AG08396 (cell line): ENCODE data around the gene PCP2.

Source experiments
- DNase-seq: peaks from one replicate; pipeline ENCODE4 v3.0.0; 2012; ENCODE audit warnings: low spot score, mixed read lengths

PCP2 gene

DNA sequence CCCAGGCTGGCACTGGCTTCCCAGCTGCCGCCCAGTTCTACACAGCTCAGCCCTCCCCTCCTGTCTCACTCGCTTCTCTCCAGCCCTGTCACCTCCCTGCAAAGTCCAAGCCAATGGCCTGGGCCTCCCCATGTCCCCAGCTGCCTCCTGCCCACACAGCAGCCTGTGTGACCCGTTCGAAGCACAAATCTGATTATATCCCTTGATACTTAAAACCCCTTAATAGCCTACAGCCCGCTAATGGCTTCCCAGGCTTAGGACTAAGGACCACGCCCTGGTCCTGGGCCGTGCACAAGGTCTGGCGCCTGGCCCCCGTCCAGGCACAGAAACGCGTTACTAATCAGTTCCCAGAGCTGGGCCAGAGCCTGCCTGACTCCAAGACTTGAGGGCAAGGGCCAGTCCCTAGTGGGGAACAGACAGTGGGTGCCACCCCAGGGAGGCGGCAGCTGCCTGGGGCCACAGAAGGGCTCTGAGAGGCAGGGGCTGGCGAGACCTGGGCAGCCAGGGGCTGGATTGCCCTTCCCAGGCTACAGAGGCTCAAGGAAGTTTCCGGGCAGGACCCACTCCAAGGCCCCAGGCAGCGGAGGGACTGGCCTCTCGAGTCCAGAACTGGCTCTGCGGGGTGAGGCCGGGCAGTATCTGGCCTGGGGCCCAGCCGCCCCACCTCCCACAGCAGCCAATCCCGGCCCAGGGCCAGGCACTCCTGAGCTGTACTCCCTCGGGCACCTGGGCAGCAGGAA, 14.6 kb downstream of the PCP2 start:
- DNase-seq, result no peak

DNA sequence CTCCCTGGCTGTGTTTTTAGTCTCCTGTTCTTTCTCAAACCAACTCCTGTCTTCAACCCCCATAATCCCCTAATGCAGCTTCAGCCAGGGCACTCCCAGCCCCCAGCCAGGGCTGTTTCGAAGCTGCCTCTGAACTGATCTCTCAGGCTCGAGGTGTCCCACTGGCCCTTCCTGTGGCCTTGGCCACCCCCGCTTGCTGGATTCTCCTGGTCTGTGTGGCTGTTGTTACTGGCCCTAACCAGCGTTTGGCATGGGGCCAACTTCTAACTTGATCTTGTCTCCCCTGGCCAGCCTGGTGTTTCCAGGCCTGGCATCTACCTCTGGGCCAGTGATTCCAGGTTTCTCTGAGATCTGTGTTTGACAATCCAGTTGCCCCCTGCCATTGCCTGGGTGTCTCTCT, 15.2 kb downstream of the PCP2 start:
- no peak for DNase-seq

DNA sequence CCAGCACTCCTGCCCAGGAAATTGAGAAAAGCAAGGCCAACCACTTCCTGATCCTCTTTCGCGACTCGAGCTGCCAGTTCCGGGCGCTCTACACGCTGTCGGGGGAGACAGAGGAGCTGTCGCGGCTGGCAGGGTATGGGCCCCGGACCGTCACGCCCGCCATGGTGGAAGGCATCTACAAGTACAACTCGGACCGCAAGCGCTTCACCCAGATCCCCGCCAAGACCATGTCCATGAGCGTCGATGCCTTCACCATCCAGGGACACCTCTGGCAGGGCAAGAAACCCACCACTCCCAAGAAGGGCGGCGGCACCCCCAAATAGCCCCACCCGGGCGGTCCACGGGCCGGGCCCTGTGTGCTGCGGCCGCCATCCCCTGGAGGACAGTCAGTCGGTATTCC, 15.8 kb downstream of the PCP2 start:
- no peak for DNase-seq

DNA sequence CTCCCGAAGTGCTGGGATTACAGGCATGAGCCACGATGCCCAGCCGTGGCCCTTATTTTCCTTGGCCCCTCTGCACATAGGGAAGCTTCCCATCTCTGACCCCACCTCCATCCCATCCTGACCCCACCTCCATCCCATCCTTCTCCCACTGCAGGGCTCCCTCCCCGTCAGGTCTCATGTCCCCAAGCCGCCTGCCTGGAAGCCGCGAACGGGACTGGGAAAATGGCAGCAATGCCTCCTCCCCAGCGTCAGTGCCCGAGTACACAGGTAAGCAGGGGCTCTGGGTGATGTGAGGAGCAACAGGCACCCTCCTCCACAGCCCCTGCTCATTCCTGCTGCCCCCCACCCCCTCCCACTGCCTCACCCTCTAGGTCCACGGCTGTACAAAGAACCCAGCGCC, 16.3 kb downstream of the PCP2 start:
- DNase-seq, result no peak

DNA sequence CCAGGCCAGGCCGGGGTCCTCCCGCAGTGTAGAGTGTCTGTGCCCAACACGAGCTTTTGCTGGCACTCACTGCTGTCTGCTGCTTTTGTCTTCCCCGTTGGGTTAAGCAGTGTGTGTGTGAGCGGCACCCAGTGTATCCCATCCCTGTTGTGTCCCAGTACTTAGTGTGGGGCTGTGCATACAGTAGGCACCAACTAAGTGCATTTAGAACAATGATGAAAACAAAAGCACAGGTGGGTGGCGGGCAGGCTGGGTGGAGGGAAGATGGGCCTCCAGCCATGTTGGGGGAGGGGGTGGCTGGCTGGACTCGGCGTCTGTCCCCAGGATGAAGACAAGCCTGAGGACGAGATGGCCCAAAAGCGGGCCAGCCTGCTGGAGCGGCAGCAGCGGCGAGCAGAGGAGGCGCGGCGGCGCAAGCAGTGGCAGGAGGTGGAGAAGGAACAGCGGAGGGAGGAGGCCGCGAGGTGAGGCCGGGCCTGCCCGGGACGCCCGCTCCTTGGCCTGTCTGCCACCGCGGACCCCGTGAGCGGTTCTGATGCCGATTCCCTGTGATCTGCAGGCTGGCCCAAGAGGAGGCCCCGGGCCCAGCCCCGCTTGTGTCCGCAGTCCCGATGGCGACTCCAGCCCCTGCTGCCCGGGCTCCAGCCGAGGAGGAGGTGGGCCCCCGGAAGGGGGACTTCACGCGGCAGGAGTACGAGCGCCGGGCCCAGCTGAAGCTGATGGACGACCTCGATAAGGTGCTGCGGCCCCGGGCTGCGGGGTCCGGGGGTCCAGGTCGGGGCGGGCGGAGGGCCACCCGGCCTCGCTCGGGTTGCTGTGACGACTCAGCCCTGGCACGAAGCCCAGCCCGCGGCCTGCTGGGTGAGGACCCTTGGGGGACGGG, 18.4 kb downstream of the PCP2 start:
- DNase-seq, result no peak

DNA sequence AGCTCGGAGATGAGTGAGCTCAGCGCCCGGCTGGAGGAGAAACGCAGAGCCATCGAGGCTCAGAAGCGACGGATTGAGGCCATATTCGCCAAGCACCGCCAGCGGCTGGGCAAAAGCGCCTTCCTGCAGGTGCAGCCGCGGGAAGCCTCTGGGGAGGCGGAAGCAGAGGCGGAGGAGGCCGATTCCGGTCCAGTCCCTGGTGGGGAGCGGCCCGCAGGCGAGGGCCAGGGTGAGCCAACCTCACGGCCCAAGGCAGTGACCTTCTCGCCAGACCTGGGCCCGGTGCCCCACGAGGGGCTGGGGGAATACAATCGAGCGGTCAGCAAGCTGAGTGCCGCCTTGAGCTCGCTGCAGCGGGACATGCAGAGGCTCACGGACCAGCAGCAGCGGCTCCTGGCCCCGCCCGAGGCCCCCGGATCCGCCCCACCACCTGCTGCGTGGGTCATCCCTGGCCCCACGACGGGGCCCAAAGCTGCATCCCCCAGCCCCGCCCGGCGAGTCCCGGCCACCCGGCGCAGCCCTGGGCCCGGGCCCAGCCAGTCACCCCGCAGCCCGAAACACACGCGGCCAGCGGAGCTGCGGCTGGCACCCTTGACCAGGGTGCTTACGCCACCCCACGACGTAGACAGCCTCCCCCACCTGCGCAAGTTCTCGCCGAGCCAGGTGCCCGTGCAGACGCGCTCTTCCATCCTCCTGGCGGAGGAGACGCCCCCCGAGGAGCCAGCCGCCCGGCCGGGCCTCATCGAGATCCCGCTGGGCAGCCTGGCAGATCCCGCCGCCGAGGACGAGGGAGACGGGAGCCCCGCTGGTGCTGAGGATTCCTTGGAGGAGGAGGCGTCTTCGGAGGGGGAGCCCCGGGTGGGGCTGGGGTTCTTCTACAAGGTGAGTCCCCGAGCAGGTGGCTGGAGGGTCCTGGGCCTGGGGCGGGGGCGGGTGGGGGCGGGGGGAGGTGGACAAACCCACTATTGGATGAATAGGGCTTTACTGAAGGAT, 20.9 kb downstream of the PCP2 start:
- DNase-seq, result no peak

DNA sequence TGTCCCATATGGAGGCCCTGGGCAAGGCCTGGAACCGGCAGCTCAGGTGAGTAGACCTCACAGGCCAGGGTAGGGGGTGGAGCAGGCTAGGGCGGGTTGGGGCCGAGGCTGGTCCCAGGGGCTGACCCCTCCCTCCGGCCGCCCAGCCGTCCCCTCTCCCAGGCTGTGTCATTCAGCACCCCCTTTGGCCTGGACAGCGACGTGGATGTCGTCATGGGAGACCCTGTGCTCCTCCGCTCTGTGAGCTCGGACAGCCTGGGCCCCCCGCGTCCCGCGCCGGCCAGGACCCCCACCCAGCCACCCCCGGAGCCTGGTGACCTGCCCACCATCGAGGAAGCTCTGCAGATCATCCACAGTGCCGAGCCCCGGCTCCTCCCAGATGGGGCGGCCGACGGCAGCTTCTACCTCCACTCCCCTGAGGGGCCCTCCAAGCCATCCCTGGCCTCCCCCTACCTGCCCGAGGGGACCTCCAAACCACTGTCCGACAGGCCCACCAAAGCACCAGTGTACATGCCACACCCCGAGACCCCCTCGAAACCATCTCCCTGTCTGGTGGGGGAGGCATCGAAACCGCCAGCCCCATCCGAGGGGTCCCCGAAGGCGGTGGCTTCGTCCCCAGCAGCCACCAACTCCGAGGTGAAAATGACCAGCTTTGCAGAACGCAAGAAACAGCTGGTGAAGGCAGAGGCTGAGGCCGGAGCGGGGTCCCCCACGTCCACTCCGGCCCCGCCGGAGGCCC, 21.8 kb downstream of the PCP2 start:
- DNase-seq, result no peak

DNA sequence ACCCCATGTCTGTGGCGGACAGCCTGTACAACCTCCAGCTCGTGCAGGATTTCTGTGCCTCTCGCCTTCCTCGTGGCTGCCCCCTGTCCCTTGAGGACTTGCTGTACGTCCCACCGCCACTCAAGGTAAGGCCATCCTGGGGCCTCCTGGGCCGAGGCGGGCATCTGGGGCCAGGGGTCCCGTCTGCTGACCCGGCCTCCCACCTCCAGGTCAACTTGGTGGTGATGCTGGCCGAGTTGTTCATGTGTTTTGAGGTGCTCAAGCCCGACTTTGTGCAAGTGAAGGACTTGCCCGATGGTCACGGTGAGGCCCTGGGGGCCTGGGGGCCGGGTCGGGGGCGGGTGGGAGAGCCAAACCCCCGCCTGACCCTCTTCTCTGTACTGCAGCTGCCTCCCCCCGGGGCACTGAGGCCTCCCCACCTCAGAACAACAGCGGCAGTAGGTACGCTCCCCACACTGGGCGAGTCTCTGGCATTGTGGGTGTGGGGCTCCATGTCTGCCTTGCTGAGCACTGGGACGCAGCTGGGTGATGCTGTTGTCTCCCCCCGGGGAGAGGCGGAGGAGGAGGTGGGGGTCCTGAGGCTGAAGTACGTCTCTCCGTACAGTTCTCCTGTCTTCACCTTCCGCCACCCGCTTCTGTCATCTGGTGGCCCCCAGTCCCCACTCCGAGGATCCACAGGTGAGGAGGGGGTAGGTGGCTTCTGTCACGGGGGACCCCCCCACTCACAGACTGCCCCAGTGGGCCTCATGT, 22.9 kb downstream of the PCP2 start:
- DNase-seq, result no peak

DNA sequence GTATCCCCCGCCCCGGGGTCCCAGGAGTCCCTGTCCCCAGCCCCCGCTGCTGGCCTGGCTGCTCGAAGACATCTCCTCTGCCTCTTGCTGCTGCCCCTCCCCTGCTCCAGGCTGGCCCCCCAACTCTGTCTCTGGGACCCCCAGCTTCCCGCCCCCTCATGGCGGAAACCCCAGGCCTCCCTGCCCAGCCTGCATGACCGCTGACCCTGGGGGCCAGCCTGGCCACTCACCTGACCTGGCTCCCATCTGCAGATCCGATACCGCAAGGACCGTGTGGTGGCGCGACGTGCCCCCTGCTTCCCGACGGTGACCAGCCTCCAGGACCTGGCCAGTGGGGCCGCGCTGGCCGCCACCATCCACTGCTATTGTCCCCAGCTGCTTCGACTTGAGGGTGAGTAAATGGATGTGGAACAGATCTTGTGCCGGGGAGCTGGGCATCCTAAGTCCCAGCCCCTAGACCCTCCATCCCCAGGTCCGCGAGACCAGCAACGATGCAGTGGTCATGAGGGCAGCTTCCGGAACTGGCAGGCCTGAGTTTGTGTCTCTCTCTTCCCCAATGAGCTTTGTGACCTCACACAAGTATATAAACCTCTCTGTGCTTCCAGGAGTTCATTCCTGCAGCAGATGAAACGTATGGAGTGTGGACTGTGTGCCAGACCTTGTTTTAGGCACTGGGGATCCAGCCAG, 25.5 kb downstream of the PCP2 start:
- no peak for DNase-seq

DNA sequence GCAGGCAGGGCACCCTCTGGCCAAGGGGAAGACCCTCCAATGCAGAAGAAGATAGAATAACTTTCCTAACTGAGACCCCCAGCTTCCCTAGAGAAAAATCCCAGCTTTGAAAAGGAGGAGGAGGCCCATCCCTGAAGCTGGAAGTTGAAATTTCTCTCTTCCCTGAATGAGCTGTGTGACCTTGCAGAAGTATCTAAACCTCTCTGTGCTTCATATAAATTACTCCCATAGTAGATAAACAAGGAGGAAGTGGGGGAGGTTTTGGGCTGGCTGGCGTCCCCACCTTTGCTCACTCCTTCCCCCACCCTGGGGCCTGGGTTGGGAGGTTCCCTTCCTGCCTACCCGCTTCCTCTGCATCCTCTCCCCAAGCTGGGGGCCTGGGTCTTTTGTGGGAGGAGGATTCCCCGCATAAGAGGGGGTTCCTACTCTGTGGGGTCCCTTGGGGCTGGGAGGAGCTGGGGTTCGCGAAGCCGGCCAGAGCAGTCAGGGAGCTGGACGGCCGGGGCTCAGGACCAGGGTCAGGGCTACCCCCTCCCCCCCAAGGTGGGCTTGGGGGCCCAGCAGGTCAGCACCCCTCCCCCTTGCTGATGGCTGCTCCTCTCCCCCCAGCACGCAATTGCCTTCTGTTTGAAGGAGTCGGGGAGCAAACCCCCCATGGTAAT, 26.2 kb downstream of the PCP2 start:
- DNase-seq, result no peak

DNA sequence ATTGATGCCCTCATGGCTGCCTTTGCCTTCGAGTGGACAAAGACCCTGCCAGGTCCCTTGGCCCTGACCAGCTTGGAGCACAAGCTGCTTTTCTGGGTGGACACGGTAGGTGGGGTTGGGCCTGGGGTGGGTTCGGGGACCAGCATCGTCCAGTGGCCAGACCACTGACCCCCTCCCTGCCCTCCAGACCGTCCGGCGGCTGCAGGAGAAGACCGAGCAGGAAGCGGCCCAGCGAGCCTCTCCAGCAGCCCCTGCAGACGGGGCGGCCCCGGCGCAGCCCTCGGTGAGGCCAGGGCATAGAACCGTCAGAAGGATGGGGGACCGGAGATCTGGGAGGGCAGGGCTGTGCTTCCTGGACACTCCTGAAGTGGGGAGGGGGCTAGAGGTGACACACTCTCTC, 27.2 kb downstream of the PCP2 start:
- no peak for DNase-seq

DNA sequence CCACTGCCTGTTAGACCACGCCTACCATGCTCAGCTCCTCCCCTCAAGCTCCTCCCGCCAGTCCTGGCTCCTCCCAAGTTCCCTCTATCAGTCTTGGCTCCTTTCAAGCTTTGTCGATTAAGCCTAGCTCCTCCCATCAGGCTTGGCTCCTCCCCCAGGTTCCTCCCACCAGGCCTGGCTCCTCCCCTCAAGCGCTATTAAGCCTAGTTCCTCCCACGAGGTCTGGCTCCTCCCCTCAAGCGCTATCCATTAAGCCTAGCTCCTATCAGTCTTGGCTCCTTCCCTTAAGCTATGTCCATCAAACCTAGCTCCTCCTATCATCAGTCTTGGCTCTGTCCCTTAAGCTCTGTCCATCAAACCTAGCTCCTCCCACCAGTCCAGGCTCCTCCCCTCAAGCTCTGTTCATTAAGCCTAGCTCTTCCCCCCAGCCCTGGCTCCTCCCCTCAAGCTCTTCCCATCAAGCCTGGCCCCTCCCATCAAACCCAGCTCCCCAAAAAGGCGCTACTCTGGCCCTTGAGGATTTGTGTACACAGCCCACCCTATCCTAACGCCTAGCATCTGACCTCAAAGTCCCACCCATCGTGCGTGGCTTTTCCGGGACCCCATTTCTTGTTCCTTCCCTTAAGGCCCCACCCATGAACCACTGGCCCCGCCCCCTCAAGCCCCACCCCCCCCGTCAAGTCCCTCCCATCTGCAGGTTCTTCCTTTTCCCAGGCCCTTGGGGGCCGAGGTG, 27.9 kb downstream of the PCP2 start:
- DNase-seq, result no peak

DNA sequence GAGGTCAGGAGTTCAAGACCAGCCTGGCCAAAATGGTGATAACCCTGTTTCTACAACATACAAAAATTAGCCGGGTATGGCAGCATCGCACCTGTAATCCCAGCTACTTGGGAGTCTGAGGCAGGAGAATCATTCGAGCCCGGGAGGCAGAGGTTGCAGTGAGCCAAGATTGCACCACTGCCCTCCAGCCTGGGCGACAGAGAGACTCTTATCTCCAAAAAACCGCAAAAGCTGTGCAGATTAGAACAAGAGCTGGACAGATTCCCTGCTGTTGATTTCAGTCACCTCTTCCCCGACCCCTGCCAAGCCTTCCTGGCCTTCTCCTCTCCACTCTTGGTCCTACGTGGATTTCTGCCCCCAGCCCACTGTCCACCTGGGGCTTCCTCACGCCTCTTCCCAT, 29.6 kb downstream of the PCP2 start:
- no peak for DNase-seq

DNA sequence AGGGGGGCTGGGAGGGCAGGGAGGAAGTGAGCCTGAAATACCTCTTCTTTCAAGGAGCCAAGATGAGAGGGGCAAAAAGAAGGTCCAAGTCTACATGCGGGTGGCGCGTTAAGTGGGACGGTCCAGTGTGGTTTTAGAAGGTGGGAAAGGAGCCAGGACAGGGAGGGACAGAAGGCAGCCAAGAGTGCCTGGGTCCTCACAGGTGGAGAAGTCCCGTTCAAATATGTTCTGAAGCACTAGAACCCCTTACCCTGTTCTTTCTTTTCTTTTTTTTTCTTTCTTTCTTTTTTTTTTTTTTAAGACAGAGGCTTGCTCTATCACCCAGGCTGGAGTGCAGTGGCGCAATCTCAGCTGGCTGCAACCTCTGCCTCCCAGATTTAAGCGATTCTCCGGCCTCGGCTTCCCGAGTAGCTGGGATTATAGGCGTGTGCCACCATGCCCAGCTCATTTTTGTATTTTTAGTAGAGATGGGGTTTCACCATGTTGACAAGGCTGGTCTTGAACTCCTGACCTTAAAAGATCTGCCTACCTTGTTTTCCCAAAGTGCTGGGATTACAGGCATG, 30.5 kb downstream of the PCP2 start:
- no peak for DNase-seq

DNA sequence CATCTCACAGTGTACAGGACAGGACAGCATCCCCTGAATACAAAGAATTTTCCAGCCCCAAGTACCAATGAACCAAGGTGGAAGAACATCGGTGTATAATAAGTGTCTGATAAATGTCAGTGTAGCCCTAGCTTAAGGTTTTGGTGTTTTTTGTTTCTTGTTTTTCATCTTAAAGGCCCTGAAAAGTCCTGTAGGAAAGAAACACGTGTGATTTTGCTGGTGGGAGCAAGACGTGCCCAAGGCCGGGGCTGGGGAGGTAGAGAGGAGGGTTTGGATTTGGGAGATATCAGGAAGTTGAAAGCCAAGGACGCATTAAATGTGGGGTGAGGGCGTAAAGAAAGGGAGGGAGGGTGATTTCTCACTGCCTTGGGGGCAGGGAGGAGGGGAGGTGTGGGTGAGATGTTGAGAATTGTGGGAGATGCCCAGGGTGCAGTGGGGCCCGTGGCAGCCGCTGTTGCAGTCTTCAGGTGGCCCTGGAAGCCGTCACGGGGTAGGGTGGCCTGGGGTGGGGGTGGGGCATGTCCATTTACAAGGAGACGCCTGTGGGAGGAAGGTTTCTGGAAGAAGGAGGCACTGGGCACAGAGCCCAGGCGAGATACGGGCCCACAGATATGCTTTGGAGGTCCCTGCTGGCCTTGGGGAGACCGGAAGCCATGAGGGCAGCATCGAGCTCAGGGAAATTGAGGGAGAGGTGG, 31.1 kb downstream of the PCP2 start:
- no peak for DNase-seq

DNA sequence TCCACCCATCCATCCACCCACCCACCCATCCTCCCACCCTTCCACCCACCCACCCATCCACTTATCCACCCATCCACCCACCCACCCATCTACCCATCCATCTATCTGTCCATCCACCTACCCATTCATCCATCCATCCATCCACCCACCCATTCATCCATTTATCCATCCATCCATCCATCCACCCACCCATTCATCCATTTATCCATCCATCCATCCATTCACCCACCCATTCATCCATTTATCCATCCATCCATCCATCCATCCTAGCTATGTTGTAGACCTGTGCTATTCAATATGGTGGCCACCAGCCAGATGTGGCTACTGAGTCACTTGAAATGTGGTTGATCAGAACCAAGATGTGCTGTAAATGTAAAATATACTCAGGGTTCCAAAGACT, 32.8 kb downstream of the PCP2 start:
- DNase-seq, result no peak

DNA sequence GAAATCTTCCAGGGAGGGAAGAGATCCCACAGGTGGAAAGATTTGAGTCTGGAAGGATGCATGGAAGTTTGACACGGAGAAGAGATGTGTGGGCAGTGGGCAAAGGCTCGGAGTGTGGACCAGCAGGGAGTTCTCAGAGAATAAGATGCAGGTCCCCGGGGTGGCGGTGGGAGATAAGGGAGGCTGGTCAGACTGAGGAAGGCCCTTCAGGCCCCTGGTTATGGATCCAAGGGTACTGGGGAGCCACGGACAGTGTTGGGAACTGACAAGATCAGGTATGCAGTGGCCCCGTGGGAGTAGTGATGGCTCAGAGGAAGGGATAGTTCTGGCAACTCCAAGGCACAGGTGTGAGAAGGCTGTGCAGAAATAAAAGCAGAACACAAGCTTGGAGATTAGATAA, 35.3 kb downstream of the PCP2 start:
- DNase-seq, result no peak

DNA sequence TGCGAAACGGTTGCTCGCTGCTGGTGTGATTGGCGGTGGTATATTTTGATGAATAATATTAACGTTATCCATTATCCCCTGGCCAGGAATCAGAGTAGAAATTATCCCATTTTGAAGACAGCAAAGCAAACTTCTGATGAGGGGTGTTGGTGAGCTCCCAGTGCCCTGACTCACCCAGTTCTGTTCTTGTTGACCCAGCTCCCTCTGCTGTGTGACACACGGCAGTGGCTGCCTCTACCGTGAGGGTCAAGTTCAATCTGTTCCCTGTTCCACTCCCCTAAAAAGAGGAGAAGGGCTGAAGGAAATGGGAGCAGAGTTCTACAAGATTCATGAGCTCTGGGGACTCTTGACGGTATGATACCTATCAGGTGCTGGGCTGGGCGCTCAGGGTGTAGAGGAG, 35.8 kb downstream of the PCP2 start:
- no peak for DNase-seq
